BE2C (cell line): Measurements from ENCODE around the gene ZNF839.

ENCODE experiments used
- DNase-seq: peaks from one replicate; pipeline ENCODE4 v3.0.0-alpha.2; 2020
- H3K27me3 ChIP-seq: fragments of 250-450 bp; sonication (Bioruptor Pico); 2 replicates; pipeline ENCODE4 v1.5.1; 2020; ENCODE audit warnings: mild to moderate bottlenecking
- H3K36me3 ChIP-seq: fragments of 250-450 bp; sonication (Bioruptor Pico); 2 replicates; pipeline ENCODE4 v1.5.1; 2020; ENCODE audit warnings: mild to moderate bottlenecking
- H3K4me1 ChIP-seq: fragments of 250-450 bp; sonication (Bioruptor Pico); 2 replicates; pipeline ENCODE4 v1.5.1; 2020
- H3K4me3 ChIP-seq: 2 replicates; pipeline ENCODE4 v1.5.1; 2011; ENCODE audit warnings: low read depth, low read length
- H3K9me3 ChIP-seq: fragments of 250-450 bp; sonication (Bioruptor Pico); 2 replicates; pipeline ENCODE4 v1.5.1; 2020
- CTCF ChIP-seq: IDR thresholded peaks from 2 replicates; pipeline ENCODE4 v1.5.1; 2012; ENCODE audit warnings: mild to moderate bottlenecking, low read depth, low read length

Gene ZNF839

GRCh38 chr14:102316743-102317563 is 2.6 kb upstream of the ZNF839 start:
- DNase-seq: peak; percentile 90

GRCh38 chr14:102317564-102318248 is 1.8 kb upstream of the ZNF839 start:
- no peak for DNase-seq
- 0 out of 2 replicates have a peak, but pooled peaks have one; percentile 19 for TF ChIP-seq CTCF
- H3K27me3 ChIP-seq: no peaks in the 10 kb centered on the region
- no peaks in the 10 kb centered on the region for H3K9me3 ChIP-seq
- peaks cover 10% of the 10 kb centered on the region for H3K4me1 ChIP-seq
- H3K36me3 ChIP-seq: no peaks in the 10 kb centered on the region
- H3K4me3 ChIP-seq: peak overlapping the region; percentile 85

More at GRCh38 chr14:102316743-102317563, 2.6 kb upstream of the ZNF839 start:
- Histone ChIP-seq H3K4me3 (peak overlapping the region; percentile 85), H3K27me3 (no peaks in the 10 kb centered on the region), H3K9me3 (no peaks in the 10 kb centered on the region), H3K4me1 (peaks cover 10% of the 10 kb centered on the region), H3K36me3 (no peaks in the 10 kb centered on the region)
- TF ChIP-seq CTCF: peak; percentile 78

- H3K9me3 ChIP-seq: no peaks in the 10 kb centered on the region
- no peak for DNase-seq
- H3K27me3 ChIP-seq: no peaks in the 10 kb centered on the region
- no peaks in the 10 kb centered on the region for H3K36me3 ChIP-seq
- H3K4me1 ChIP-seq: peaks cover 8% of the 10 kb centered on the region
- no peak for TF ChIP-seq CTCF
- peak overlapping the region; percentile 87 for H3K4me3 ChIP-seq
Observed at GRCh38 chr14:102318781-102319276, 717 bp upstream of the ZNF839 start.

- Histone ChIP-seq H3K4me1 (peaks cover 6% of the 10 kb centered on the region), H3K9me3 (no peaks in the 10 kb centered on the region), H3K36me3 (no peaks in the 10 kb centered on the region), H3K4me3 (peak overlapping the region; percentile 87), H3K27me3 (no peaks in the 10 kb centered on the region)
- peak; percentile 36 for DNase-seq
- TF ChIP-seq CTCF: 0 out of 2 replicates have a peak, but pooled peaks have one; percentile 2
Observed at GRCh38 chr14:102320033-102320660, 601 bp downstream of the ZNF839 start.

GRCh38 chr14:102320671-102321455 is 1.3 kb downstream of the ZNF839 start:
- DNase-seq: no peak
- Histone ChIP-seq H3K36me3 (no peaks in the 10 kb centered on the region), H3K9me3 (no peaks in the 10 kb centered on the region), H3K4me1 (peaks cover 6% of the 10 kb centered on the region), H3K4me3 (peak overlapping the region; percentile 87), H3K27me3 (no peaks in the 10 kb centered on the region)
- TF ChIP-seq CTCF: no peak
